SK-N-SH treated with all-trans-retinoic acid at 6 μM for 48 hours (cell line): ENCODE results near the gene CCR3.

ENCODE experiments used
- ATAC-seq: fragments of 200-7000 bp; cut with Tn5 transposase; 3 replicates; pipeline ENCODE4 v1.9.1; 2020; ENCODE audit warnings: mild to moderate bottlenecking, moderate library complexity
- ARNTL ChIP-seq: fragments of 450-650 bp; formaldehyde crosslinking; IDR thresholded peaks from 2 replicates; pipeline ENCODE4 v1.5.0; 2020; ENCODE audit warnings: low read depth, mild to moderate bottlenecking, moderate library complexity, borderline replicate concordance
- BACH2 ChIP-seq: fragments of 250-450 bp; sonication (Bioruptor Pico); IDR thresholded peaks from 2 replicates; pipeline ENCODE4 v1.9.0; 2021; ENCODE audit warnings: mild to moderate bottlenecking, borderline replicate concordance
- CSDC2 ChIP-seq: fragments of 250-450 bp; sonication (Bioruptor Pico); IDR thresholded peaks from 2 replicates; pipeline ENCODE4 v1.5.0; 2020; ENCODE audit warnings: mild to moderate bottlenecking, moderate library complexity
- ESRRG ChIP-seq: fragments of 250-450 bp; sonication (Bioruptor Pico); IDR thresholded peaks from 2 replicates; pipeline ENCODE4 v1.6.1; 2021; ENCODE audit warnings: mild to moderate bottlenecking
- GLIS3 ChIP-seq: fragments of 250-450 bp; sonication (Bioruptor Pico); IDR thresholded peaks from 2 replicates; pipeline ENCODE4 v1.5.0; 2020; ENCODE audit warnings: mild to moderate bottlenecking, moderate library complexity
- ISL1 ChIP-seq: fragments of 250-450 bp; sonication (Bioruptor Pico); IDR thresholded peaks from 2 replicates; pipeline ENCODE4 v2.1.2; 2022; ENCODE audit warnings: mild to moderate bottlenecking, moderate library complexity
- OSR1 ChIP-seq: fragments of 250-450 bp; sonication (Bioruptor Pico); IDR thresholded peaks from 2 replicates; pipeline ENCODE4 v1.8.0; 2022; ENCODE audit warnings: moderate library complexity, mild to moderate bottlenecking, inconsistent platforms
- PPARA ChIP-seq: fragments of 250-450 bp; sonication (Bioruptor Pico); IDR thresholded peaks from 2 replicates; pipeline ENCODE4 v1.5.0; 2020; ENCODE audit warnings: mild to moderate bottlenecking, borderline replicate concordance
- RARB ChIP-seq: fragments of 250-450 bp; sonication (Bioruptor Pico); IDR thresholded peaks from 2 replicates; pipeline ENCODE4 v1.8.0; 2021; ENCODE audit warnings: mild to moderate bottlenecking, moderate library complexity
- SNAI2 ChIP-seq: fragments of 250-450 bp; sonication (Bioruptor Pico); IDR thresholded peaks from 2 replicates; pipeline ENCODE4 v1.5.0; 2020; ENCODE audit warnings: mild to moderate bottlenecking, moderate library complexity
- TCF4 ChIP-seq: fragments of 250-450 bp; sonication (Bioruptor Pico); IDR thresholded peaks from 2 replicates; pipeline ENCODE4 v1.8.0; 2021; ENCODE audit warnings: mild to moderate bottlenecking, moderate library complexity, borderline replicate concordance
- TOX ChIP-seq: fragments of 250-450 bp; sonication (Bioruptor Pico); IDR thresholded peaks from 2 replicates; pipeline ENCODE4 v1.8.0; 2021; ENCODE audit warnings: mild to moderate bottlenecking, moderate library complexity, borderline replicate concordance
- ZC3H10 ChIP-seq: fragments of 250-450 bp; sonication (Bioruptor Pico); IDR thresholded peaks from 2 replicates; pipeline ENCODE4 v1.5.1; 2021; ENCODE audit warnings: mild to moderate bottlenecking, moderate library complexity
- ZFP3 ChIP-seq: fragments of 250-450 bp; sonication (Bioruptor Pico); IDR thresholded peaks from 2 replicates; pipeline ENCODE4 v1.5.0; 2020; ENCODE audit warnings: mild to moderate bottlenecking, moderate library complexity
- ZNF565 ChIP-seq: fragments of 450-650 bp; formaldehyde crosslinking; conservative IDR thresholded peaks from 2 replicates; pipeline ENCODE4 v1.5.0; 2020; ENCODE audit warnings: low read depth, mild to moderate bottlenecking, moderate library complexity
- ZNF70 ChIP-seq: fragments of 450-650 bp; formaldehyde crosslinking; IDR thresholded peaks from 2 replicates; pipeline ENCODE4 v1.5.0; 2020; ENCODE audit warnings: mild to moderate bottlenecking, moderate library complexity
- TF ChIP-seq, protein P1 (sequence below): fragments of 250-450 bp; sonication (Bioruptor Pico); IDR thresholded peaks from 2 replicates; pipeline ENCODE4 v1.5.1; 2021; ENCODE audit warnings: mild to moderate bottlenecking, moderate library complexity
- TF ChIP-seq, protein P2 (sequence below): fragments of 250-450 bp; sonication (Bioruptor Pico); IDR thresholded peaks from 2 replicates; pipeline ENCODE4 v1.8.0; 2020; ENCODE audit warnings: mild to moderate bottlenecking, moderate library complexity, borderline replicate concordance
- TF ChIP-seq, protein P3 (sequence below): fragments of 250-450 bp; sonication (Bioruptor Pico); IDR thresholded peaks from 2 replicates; pipeline ENCODE4 v1.5.1; 2020; ENCODE audit warnings: low read depth, mild to moderate bottlenecking, moderate library complexity
- TF ChIP-seq, protein P4 (sequence below): fragments of 250-450 bp; sonication (Bioruptor Pico); IDR thresholded peaks from 2 replicates; pipeline ENCODE4 v1.8.0; 2021; ENCODE audit warnings: low read depth, mild to moderate bottlenecking, moderate library complexity, borderline replicate concordance
- TF ChIP-seq, protein P5 (sequence below): fragments of 250-450 bp; sonication (Bioruptor Pico); IDR thresholded peaks from 2 replicates; pipeline ENCODE4 v1.5.0; 2020; ENCODE audit warnings: mild to moderate bottlenecking, moderate library complexity

The CCR3 gene

DNA sequence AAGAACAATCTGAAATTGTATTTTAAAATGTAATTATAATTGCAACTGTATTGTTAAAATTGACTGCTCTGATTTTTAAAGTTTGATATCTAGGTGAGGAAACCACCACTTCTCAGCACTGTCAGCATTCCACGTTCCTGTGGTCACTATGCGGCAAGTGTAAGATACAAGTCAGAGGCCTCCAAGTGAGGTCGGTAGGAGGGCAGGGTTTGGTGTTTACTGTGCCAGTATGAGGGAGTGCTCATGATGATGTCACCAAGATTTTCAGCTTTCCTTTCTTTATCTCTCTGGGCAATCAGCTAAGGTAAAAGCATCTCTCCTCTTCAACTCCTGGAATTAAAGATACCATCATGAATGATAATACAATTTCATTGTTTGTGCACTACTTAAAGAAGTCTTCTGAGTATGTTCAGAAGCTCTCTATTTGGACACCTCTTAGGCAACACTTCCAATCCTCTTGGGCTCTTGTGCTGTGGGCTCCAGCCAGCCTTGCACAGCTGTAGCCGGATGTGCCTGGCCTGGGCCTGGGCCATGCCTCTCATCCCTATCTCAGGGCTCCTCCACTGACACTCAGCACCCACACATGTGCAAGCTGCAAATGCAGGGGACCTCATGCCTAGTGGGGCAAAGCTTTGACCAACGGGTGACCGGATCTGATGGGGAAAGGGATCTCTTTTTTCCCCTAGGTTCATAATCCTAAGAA, 42.9 kb downstream of the CCR3 start (continued):
- TF ChIP-seq PPARA (CRISPR knock-in tag) (no peak), BACH2 (CRISPR knock-in tag) (no peak), GLIS3 (CRISPR knock-in tag) (no peak), CSDC2 (no peak), RARB (CRISPR knock-in tag) (no peak), ARNTL (CRISPR knock-in tag) (no peak), ISL1 (no peak), TCF4 (CRISPR knock-in tag) (no peak)
- TF ChIP-seq, protein P1, sequence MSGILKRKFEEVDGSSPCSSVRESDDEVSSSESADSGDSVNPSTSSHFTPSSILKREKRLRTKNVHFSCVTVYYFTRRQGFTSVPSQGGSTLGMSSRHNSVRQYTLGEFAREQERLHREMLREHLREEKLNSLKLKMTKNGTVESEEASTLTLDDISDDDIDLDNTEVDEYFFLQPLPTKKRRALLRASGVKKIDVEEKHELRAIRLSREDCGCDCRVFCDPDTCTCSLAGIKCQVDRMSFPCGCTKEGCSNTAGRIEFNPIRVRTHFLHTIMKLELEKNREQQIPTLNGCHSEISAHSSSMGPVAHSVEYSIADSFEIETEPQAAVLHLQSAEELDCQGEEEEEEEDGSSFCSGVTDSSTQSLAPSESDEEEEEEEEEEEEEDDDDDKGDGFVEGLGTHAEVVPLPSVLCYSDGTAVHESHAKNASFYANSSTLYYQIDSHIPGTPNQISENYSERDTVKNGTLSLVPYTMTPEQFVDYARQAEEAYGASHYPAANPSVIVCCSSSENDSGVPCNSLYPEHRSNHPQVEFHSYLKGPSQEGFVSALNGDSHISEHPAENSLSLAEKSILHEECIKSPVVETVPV (CRISPR knock-in tag), result no peak
- TF ChIP-seq, protein P2, sequence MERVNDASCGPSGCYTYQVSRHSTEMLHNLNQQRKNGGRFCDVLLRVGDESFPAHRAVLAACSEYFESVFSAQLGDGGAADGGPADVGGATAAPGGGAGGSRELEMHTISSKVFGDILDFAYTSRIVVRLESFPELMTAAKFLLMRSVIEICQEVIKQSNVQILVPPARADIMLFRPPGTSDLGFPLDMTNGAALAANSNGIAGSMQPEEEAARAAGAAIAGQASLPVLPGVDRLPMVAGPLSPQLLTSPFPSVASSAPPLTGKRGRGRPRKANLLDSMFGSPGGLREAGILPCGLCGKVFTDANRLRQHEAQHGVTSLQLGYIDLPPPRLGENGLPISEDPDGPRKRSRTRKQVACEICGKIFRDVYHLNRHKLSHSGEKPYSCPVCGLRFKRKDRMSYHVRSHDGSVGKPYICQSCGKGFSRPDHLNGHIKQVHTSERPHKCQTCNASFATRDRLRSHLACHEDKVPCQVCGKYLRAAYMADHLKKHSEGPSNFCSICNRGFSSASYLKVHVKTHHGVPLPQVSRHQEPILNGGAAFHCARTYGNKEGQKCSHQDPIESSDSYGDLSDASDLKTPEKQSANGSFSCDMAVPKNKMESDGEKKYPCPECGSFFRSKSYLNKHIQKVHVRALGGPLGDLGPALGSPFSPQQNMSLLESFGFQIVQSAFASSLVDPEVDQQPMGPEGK (CRISPR knock-in tag), result no peak

DNA sequence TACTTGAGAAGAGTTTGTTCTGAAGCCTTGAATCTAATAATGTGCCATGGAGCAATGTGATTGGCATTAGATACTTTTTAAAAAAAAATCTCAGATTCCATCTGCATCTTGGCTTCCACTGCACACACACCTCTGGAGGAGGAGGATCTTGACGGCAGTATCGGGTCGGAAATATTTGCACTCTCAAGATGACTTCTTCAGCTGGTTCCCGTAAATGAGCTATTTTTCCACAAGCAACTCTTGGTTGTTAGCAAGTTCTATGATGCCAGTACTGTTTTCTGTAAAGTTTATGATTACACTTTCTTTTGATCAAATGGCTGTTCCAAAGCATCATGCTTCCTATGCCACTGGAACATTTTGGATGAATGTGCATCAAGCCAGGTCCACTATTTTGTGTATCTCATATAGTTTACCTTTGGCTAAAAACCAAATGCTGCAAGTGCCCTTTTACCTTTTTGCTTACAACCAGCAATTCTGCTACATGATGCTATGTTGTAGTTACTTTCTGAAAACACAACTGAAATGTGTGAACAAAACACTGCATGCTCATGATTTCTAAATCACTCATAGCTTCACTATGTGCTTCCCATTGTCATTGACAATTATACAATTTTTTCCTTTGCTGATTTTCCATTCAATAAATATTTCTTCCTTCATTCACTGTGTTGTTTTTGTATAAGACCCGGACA, 43.8 kb downstream of the CCR3 start:
- ATAC-seq, result no peak
- TF ChIP-seq ZNF565 (CRISPR knock-in tag) (no peak), TCF4 (CRISPR knock-in tag) (no peak), TOX (CRISPR knock-in tag) (no peak), ZC3H10 (CRISPR knock-in tag) (no peak), ZNF70 (CRISPR knock-in tag) (no peak), ISL1 (no peak), ZFP3 (CRISPR knock-in tag) (no peak), ARNTL (CRISPR knock-in tag) (no peak), GLIS3 (CRISPR knock-in tag) (no peak), SNAI2 (CRISPR knock-in tag) (no peak), OSR1 (CRISPR knock-in tag) (no peak), RARB (CRISPR knock-in tag) (no peak), ESRRG (CRISPR knock-in tag) (no peak)
- TF ChIP-seq, protein P2 (CRISPR knock-in tag), result no peak
- TF ChIP-seq, protein P3, sequence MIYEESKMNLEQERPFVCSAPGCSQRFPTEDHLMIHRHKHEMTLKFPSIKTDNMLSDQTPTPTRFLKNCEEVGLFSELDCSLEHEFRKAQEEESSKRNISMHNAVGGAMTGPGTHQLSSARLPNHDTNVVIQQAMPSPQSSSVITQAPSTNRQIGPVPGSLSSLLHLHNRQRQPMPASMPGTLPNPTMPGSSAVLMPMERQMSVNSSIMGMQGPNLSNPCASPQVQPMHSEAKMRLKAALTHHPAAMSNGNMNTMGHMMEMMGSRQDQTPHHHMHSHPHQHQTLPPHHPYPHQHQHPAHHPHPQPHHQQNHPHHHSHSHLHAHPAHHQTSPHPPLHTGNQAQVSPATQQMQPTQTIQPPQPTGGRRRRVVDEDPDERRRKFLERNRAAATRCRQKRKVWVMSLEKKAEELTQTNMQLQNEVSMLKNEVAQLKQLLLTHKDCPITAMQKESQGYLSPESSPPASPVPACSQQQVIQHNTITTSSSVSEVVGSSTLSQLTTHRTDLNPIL (CRISPR knock-in tag), result no peak
- TF ChIP-seq, protein P4, sequence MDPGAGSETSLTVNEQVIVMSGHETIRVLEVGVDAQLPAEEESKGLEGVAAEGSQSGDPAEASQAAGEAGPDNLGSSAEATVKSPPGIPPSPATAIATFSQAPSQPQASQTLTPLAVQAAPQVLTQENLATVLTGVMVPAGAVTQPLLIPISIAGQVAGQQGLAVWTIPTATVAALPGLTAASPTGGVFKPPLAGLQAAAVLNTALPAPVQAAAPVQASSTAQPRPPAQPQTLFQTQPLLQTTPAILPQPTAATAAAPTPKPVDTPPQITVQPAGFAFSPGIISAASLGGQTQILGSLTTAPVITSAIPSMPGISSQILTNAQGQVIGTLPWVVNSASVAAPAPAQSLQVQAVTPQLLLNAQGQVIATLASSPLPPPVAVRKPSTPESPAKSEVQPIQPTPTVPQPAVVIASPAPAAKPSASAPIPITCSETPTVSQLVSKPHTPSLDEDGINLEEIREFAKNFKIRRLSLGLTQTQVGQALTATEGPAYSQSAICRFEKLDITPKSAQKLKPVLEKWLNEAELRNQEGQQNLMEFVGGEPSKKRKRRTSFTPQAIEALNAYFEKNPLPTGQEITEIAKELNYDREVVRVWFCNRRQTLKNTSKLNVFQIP, result no peak
- TF ChIP-seq, protein P5, sequence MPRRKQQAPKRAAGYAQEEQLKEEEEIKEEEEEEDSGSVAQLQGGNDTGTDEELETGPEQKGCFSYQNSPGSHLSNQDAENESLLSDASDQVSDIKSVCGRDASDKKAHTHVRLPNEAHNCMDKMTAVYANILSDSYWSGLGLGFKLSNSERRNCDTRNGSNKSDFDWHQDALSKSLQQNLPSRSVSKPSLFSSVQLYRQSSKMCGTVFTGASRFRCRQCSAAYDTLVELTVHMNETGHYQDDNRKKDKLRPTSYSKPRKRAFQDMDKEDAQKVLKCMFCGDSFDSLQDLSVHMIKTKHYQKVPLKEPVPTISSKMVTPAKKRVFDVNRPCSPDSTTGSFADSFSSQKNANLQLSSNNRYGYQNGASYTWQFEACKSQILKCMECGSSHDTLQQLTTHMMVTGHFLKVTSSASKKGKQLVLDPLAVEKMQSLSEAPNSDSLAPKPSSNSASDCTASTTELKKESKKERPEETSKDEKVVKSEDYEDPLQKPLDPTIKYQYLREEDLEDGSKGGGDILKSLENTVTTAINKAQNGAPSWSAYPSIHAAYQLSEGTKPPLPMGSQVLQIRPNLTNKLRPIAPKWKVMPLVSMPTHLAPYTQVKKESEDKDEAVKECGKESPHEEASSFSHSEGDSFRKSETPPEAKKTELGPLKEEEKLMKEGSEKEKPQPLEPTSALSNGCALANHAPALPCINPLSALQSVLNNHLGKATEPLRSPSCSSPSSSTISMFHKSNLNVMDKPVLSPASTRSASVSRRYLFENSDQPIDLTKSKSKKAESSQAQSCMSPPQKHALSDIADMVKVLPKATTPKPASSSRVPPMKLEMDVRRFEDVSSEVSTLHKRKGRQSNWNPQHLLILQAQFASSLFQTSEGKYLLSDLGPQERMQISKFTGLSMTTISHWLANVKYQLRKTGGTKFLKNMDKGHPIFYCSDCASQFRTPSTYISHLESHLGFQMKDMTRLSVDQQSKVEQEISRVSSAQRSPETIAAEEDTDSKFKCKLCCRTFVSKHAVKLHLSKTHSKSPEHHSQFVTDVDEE (CRISPR knock-in tag), result no peak
- TF ChIP-seq, protein P1 (CRISPR knock-in tag), result no peak
- TF ChIP-seq, all 23 proteins: peak for 0
